ENCODE results near the gene TRHDE.

GRCh38 chr12:72677139-72677538 is 405.0 kb downstream of the TRHDE start:
- TF ChIP-seq CTCF (IDR thresholded peaks at IDR 0.05; ENCODE audit: low read depth, low read length) (no peak), POLR2A (IDR thresholded peaks at IDR 0.05; ENCODE audit: extremely low read depth, insufficient read length) (no peak), MYC (IDR thresholded peaks at IDR 0.05; ENCODE audit: low read depth, low read length) (no peak)

All from NB4 (cell line).